ENCODE results near the gene CYFIP1. TPM values are rescaled to one million over a fixed set of nuclear protein-coding genes. Genes with fewer than 3 reads are reported as not detected.
A peak's percentile ranks its signal among the peaks of the same experiment; 100 is the strongest.

The CYFIP1 gene
- total and polyA plus RNA-seq, 10 of the 15 experiments (the other 5 are each of a cell fraction or from before 2014, with no cell fraction given), result 3.5 to 46.2 (median 28.3) TPM

DNA sequence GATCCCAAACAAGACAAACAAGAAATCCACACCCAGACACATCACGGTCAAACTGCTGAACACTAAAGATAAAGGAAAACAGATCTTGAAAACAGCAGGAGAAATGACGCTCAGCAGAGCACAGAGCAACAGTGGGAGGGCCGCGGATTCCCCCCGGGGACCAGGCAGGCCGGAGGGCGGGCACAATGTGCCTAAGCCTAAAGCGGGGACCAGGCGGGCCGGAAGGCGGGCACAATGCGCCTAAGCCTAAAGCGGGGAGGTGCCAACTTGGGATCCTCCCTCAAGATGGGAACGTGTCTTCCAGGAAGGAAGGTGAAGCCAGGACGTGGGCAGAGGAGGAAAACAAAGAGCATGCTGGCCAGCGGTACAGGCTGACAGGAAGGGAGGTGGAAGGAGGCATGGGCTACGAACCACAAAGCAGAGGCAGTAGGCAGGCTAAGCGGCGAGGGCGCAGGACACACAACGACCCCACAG lies 31.1 kb downstream of the CYFIP1 start:
- DNase-seq (ENCODE audit: low read depth, low spot score), result no peak
- Histone ChIP-seq H2AFZ (ENCODE audit: control insufficient read depth, low read depth, low read length) (peak overlapping the region; percentile 3; the same call in 1 of the 2 replicates), H3K27me3 (replicated peaks in 1 of 2; ENCODE audit: control insufficient read depth in 2 of 2, insufficient read depth in 2 of 2, low read length in 1 of 2) (no peaks in the 10 kb centered on the region), H3K27ac (ENCODE audit: control insufficient read depth, insufficient read depth) (no peak overlapping the region), H3K4me3 (peak overlapping the region; percentile 35; the same call in 1 of the 2 replicates), H3K4me1 (ENCODE audit: control insufficient read depth, insufficient read depth, low read length) (peaks cover 5% of the 10 kb centered on the region; the same call in 1 of the 2 replicates), H3K79me2 (ENCODE audit: control insufficient read depth, insufficient read depth, low read length) (peaks cover 3% of the 10 kb centered on the region; the same call in 1 of the 2 replicates), H3K4me2 (ENCODE audit: control insufficient read depth, insufficient read depth) (peak overlapping the region; percentile 26), H3K36me3 (ENCODE audit: control insufficient read depth in 2 of 2, insufficient read depth in 2 of 2, low read length in 1 of 2) (peaks cover 0 to 6% of the 10 kb centered on the region in 2 experiments; a peak in 3 of 4 replicates), H3K9me3 (replicated peaks; ENCODE audit: control insufficient read depth, insufficient read depth, low read length) (no peaks in the 10 kb centered on the region), H3K9ac (ENCODE audit: control insufficient read depth, insufficient read depth, low read length) (no peak overlapping the region), H4K20me1 (ENCODE audit: control insufficient read depth, insufficient read depth) (no peaks in the 10 kb centered on the region)
- ChIA-PET SMC1A (ENCODE audit: uncharacterized antibody, unreplicated experiment) (no interaction called here), CTCF (no interaction called here), RAD21 (ENCODE audit: unreplicated experiment) (no interaction called here), POLR2A (no interaction called here)
- no TSS peak for BruUV-seq (replicated peaks)
- peak; percentile 93 for ATAC-seq
- in situ Hi-C loops (cut with MboI) (loop anchor here (10.0 kb wide), 1 partner anchor 54 kb away; no protein-coding TSS in a partner anchor), intact Hi-C loops (cut with micrococcal nuclease; ENCODE audit: unreplicated experiment) (no loop called here)
- no peak for TF ChIP-seq CHD2 (IDR thresholded peaks at IDR 0.05; ENCODE audit: borderline replicate concordance, low read depth, low read length)
- no peak for TF ChIP-seq BACH1 (IDR thresholded peaks at IDR 0.05; ENCODE audit: borderline replicate concordance)
- TF ChIP-seq, protein P1, sequence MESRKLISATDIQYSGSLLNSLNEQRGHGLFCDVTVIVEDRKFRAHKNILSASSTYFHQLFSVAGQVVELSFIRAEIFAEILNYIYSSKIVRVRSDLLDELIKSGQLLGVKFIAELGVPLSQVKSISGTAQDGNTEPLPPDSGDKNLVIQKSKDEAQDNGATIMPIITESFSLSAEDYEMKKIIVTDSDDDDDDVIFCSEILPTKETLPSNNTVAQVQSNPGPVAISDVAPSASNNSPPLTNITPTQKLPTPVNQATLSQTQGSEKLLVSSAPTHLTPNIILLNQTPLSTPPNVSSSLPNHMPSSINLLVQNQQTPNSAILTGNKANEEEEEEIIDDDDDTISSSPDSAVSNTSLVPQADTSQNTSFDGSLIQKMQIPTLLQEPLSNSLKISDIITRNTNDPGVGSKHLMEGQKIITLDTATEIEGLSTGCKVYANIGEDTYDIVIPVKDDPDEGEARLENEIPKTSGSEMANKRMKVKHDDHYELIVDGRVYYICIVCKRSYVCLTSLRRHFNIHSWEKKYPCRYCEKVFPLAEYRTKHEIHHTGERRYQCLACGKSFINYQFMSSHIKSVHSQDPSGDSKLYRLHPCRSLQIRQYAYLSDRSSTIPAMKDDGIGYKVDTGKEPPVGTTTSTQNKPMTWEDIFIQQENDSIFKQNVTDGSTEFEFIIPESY (IDR thresholded peaks at IDR 0.05), result no peak
- TF ChIP-seq SP1 (IDR thresholded peaks at IDR 0.05; ENCODE audit: low read depth, low read length), result no peak
- no peak for TF ChIP-seq ZNF274 (IDR thresholded peaks at IDR 0.05; ENCODE audit: insufficient read depth, insufficient read length)
- no peak for TF ChIP-seq SREBF2 (IDR thresholded peaks at IDR 0.05; ENCODE audit: low read length)
- no peak for TF ChIP-seq EZH2 (IDR thresholded peaks at IDR 0.05; ENCODE audit: borderline replicate concordance, control insufficient read depth, low read depth, low read length)
- TF ChIP-seq YBX1 (IDR thresholded peaks at IDR 0.05), result no peak
- TF ChIP-seq BRCA1 (IDR thresholded peaks at IDR 0.05; ENCODE audit: low read depth, low read length), result no peak
- 27% methylated on average over 21 of the region's 21 CpGs for WGBS (ENCODE audit: insufficient coverage, insufficient replicate concordance, low lambda C conversion rate, missing lambda C conversion rate)
- FAIRE-seq, result no peak

Data from GM12878 (cell line).